HCEC 1CT (cell line): Measurements from ENCODE around the gene SLC22A15.
"Not testable (repeated sequence)": the region's sequence is repeated elsewhere in the genome, so short reads cannot be mapped to it uniquely, and the experiment has no call there.

Experiments used
- DNase-seq: peaks from one replicate; pipeline ENCODE4 v3.0.0-alpha.2; 2017

Gene SLC22A15

DNA sequence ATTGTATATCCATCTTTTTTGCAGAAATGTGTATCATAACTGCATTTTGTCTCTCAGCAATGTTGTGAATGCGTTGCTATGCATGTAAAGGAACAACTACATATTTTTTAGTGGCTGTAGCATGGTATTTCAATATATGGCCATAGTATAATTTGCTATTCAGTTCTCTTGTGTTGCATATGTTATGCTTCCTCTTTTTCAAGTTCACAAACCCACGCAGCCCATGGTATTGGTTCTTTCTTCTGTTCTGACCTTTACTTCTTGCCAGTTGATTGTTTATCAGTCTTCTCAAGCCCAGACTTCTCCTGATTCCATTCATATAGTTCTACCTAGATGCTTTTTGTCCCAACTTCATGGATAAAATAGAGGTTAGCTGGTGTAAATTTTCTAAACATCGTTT is 6.1 kb downstream of the SLC22A15 start:
- no peak for DNase-seq

- DNase-seq, result no peak
Measured at GRCh38 chr1:115983584-115983983, 7.3 kb downstream of the SLC22A15 start.

DNA sequence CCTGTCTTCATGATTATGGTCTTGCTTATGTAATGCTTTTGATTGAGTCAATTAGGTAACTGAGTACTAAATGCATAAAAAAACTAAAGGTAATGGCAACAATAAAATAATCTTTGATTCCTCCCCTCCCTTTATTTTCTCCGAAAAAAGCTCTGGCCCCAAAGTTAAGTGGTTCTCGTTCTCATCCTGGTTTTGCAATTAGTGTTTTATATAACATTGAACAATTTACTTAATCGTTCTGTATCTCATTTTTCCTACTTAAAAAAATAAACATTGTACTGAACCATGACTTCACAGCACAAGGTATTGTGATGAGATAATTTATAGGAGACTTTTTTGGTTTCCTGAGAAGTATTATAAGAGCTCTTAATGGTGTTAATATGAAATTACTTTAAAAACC is 11.3 kb downstream of the SLC22A15 start:
- DNase-seq, result no peak

DNA sequence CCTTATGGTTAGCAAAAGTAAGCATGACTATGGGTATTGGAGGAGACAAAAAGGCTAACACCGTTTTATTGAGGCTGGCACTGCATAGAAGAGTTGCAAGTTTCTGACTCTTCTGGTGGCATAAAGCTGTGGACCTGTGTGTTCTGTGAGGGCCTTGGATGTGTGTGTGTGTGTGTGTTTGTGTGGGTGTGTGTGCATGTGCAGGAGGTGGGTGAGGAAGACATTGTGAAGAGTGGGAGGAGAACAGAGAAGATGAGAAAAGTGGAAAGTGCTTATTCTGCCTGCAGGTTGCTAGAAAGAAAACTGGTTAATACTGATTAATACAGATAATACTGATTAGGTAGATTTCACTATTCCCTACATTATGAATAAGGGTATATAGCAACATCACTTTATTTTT is 12.6 kb downstream of the SLC22A15 start:
- DNase-seq, result no peak

GRCh38 chr1:115989699-115990098 is 13.4 kb downstream of the SLC22A15 start:
- no peak for DNase-seq

DNA sequence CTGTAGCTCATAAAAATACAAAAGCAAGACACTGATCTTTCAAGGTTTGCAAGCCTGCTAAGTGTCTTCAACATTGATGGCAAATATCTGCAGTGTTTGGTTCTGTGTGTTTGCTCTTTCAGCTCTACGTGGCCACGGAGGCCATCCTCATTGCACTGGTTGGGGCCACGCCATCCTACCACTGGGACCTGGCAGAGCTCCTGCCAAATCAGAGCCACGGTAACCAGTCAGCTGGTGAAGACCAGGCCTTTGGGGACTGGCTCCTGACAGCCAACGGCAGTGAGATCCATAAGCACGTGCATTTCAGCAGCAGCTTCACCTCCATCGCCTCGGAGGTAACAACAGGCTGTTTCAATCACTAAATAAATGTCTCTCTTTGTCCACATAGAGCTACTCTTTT is 15.6 kb downstream of the SLC22A15 start:
- no peak for DNase-seq

DNA sequence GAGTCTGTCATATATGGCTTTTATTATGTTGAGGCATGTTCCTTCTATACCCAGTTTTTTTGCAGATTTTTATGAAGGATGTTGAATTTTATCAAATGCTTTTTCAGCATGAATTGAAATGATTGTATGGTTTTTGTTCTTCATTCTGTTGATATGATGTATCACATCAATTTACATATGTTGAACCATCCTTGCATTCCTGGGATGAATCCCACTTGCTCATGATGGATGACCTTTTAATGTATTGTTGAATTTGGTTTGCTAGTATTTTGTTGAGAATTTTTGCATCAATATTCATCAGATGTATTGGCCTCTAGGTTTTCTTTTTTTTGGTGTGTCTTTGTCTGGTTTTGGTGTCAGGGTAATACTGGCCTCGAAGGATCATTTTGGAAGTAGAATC is 21.6 kb downstream of the SLC22A15 start:
- DNase-seq, result not testable (repeated sequence)

DNA sequence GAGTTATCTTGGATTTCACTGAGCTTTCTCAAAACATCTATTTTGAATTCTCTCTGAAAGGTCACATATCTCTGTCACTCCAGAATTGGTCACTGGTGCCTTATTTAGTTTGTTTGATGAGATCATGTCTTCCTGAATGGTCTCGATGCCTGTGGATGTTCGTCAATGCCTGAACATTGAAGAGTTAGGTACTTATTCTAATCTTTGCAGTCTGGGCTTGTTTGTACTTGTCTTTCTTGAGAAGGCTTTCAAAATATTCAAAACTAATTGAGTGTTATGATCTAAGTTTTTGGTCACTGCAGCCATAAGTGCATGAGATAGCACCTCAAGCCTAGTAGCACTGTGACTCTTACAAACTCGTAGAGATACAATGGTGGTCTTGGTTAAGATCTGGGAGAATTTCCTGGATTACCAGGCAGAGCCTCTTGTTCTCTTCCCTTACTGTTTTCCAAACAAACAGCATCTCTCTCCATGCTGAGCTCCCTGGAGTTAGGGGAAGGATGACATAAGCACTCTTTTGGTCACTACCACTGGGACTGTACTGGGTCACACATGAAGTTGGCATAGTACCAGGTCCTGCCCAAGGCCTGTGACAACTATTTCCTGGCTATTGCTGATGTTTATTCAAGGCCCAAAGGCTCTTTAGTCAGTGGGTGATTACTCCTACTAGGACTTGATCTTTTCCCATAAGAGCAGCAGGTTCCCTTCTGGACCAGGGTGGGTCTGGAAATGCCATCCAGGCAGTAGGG is 25.6 kb downstream of the SLC22A15 start:
- no peak for DNase-seq

DNA sequence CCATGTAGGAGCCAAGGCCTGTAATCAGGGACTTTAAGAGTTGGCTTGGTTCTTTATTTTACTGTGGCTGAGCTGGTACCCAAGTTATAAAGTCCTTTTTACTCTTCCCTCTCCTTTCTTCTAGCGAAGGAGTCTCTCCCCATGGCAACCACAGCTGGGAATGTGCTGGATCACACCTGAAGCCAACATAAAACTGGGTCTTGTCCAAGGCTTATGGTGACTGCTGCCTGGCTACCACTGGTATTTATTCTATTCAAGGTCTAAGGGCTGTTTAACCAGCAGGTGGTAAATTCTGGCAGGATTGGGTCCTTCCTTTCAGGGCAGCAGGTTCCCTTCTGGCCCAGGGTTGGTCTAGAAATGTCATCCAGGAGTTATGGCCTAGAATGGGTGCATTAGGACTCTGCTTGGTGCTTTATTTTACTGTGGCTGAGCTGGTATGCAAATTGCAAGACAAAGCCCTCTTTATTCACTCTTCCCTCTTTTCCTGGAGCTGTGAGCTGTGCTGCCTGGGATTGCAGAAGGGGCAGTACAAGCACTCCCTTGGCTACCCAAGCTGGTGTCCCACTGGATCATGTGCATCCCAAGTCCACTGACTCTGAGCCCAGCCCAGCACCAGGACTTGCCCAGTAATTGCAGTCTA is 26.6 kb downstream of the SLC22A15 start:
- DNase-seq, result no peak

DNA sequence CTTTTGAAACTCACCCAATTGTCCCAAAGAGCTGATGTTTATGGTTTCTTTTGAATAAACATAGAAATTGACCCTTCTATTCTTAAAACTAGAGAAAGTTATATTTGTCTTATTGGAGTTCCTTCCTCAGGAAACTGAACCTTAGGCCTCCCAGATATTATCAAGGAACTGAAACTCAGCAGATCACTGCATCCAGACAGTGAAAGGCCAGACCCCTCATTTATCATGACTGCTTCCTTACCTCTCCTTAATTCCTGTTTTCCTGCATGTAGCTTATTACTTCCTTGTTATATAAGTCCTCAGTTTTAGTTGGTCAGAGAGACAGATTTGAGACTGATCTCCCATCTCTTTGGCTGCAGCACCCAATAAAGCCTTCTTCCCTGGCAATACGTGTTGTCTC is 27.5 kb downstream of the SLC22A15 start:
- no peak for DNase-seq

- DNase-seq, result no peak
Measured at GRCh38 chr1:116006486-116006964, 30.2 kb downstream of the SLC22A15 start.

- DNase-seq, result no peak
Measured at GRCh38 chr1:116008656-116009390, 32.5 kb downstream of the SLC22A15 start.

- DNase-seq, result no peak
Measured at GRCh38 chr1:116012716-116013115, 36.4 kb downstream of the SLC22A15 start.

- no peak for DNase-seq
Measured at GRCh38 chr1:116015679-116016078, 39.4 kb downstream of the SLC22A15 start.

DNA sequence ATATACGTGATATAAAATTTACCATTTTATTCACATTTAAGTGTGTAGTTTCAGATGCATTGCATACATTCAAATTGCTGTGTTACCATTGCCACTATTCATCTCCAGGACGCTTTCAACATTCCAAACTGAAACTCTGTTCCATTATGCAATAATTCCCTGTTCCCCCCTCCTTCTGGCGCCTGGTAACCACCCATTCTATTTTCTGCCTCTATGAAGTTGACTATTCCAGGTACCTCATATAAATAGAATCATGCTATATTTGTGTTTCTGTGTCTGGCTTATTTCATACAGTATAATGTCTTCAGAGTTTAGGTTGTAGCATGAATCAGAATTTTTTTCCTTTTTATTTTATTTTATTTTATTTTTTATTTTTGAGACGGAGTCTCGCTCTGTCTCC is 41.7 kb downstream of the SLC22A15 start:
- no peak for DNase-seq

GRCh38 chr1:116019653-116020253 is 43.4 kb downstream of the SLC22A15 start:
- DNase-seq, result no peak

DNA sequence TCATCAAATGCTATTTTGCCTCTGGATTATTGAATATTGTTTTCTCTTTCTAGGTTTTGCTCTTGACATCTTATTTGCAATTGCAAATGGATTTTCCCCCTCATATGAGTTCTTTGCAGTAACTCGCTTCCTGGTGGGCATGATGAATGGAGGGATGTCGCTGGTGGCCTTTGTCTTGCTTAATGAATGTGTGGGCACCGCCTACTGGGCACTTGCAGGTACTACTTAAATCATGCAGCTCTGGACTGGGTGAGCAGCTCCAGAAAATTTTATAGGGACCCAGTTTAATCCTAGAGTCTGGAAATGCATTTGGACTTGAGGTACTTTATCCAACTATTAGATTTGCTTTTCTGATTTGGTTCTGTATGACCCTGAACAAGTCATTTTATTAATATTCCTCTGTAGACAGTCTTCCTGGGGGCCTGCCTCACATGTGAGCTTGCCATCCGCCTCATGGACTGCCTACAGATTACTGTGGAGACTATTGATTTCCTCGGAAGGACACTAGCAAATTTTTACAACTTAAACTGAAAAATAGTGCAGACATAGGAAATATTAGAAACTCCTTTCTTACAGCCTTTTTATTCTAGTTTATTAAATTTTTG is 44.5 kb downstream of the SLC22A15 start:
- DNase-seq, result peak; percentile 70

- DNase-seq, result no peak
Measured at GRCh38 chr1:116024626-116025025, 48.3 kb downstream of the SLC22A15 start.

DNA sequence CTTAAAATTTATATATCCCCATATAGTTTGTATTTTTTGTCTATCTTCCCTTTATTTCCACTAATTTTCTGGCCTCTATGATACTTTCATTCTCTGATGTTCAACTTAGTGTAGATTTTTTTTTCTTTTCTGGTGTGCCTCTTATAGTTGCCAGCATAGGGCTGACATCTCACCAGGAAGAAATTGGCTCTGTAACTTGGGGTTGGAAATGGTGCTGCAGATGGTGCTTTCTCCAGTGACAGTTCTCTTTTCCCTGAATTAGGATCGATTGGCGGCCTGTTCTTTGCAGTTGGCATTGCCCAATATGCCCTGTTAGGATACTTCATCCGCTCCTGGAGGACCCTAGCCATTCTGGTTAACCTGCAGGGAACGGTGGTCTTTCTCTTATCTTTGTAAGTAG is 50.3 kb downstream of the SLC22A15 start:
- no peak for DNase-seq

DNA sequence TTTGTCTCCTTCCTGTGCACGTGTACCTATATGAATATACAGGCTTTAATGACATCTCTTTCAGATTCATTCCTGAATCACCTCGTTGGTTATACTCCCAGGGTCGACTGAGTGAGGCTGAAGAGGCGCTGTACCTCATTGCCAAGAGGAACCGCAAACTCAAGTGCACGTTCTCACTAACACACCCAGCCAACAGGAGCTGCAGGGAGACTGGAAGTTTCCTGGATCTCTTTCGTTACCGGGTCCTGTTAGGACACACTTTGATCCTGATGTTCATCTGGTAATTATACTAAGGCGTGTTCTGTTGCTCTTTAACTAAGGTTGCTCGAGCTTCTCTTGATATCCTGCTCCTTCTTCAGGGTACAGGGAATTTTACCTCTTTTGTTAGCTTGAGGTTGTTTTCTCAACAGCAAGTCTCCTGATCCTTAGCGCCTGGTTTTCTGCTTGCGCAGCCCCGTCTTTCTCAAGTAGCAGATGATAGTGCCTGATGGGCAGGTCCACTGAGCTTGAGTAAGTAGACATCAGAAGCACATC is 55.1 kb downstream of the SLC22A15 start:
- no peak for DNase-seq

DNA sequence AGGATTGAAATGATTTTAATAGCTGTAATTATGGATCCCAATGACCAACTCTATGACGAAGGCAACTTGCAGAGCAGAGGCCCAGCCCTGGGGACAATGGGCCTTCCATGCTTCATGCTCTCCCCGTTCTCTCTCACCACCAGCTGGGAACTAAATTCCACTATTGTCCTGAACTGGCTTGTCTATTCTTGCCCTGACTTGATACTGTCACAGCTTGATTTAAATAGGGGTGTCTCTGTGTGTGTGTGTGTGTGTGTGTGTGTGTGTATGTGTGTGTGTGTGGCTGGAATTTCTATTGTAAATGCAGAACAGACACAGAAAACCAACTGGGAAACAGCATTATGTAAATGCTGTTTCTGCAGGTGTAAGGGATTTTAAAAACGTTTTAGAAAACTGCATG is 57.0 kb downstream of the SLC22A15 start:
- DNase-seq, result no peak

GRCh38 chr1:116036255-116036654 is 59.9 kb downstream of the SLC22A15 start:
- DNase-seq, result no peak

DNA sequence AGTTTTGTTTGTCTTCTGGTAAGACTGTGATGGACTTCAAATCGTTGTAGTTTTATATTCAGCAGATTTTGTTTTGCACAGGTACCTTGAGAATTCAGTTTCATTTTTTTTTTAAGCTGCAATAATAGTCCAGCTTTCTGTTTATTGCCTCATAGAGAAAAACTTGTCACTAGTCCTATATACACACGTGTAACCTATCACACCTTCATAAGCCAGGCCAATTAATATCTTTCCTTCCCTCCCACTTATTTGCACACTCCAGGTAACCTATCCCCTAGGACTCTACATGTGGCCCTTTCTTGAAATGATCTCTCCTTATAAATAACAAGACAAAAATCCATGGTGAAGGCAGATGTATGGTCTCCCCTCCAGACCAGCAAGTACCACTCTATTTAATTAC is 62.4 kb downstream of the SLC22A15 start:
- no peak for DNase-seq
